Uterus (tissue), 2 donors: ENCODE results near the gene IGFBP1.

Experiments
- CTCF ChIP-seq, 4 experiments: fragments of 200-600 bp in 2 of 4; fragments of 450-650 bp in 2 of 4; sonication (generic) in 2 of 4; IDR thresholded peaks; one replicate each; pipeline ENCODE4 v1.5.1; 2016 to 2019; ENCODE audit warnings: antibody characterized with exemption in 4 of 4, mild to moderate bottlenecking in 2 of 4, moderate library complexity in 1 of 4
- POLR2A ChIP-seq, 2 donors: fragments of 450-650 bp; IDR thresholded peaks; one replicate each; pipeline ENCODE4 v1.6.1; 2016; ENCODE audit warnings: antibody characterized with exemption in 2 of 2, mild to moderate bottlenecking in 1 of 2, moderate library complexity in 1 of 2

- no peak for TF ChIP-seq CTCF (IDR thresholded peaks at IDR 0.05)
- TF ChIP-seq POLR2A (IDR thresholded peaks at IDR 0.05) = no peak
Observed at GRCh38 chr7:45885264-45885882, 2.9 kb upstream of the IGFBP1 start.
